ENCODE measurements around the gene DLD.
"Not testable (repeated sequence)": the region's sequence is repeated elsewhere in the genome, so short reads cannot be mapped to it uniquely, and the experiment has no call there.

DLD gene, protein sequence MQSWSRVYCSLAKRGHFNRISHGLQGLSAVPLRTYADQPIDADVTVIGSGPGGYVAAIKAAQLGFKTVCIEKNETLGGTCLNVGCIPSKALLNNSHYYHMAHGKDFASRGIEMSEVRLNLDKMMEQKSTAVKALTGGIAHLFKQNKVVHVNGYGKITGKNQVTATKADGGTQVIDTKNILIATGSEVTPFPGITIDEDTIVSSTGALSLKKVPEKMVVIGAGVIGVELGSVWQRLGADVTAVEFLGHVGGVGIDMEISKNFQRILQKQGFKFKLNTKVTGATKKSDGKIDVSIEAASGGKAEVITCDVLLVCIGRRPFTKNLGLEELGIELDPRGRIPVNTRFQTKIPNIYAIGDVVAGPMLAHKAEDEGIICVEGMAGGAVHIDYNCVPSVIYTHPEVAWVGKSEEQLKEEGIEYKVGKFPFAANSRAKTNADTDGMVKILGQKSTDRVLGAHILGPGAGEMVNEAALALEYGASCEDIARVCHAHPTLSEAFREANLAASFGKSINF

GRCh38 chr7:107890962-107891635, at the start of gene DLD:
DLD (plus strand) TSS chr7:107891183; CDS start chr7:107891251, 68 bp downstream.
- DNase-seq: peak; percentile 94

GRCh38 chr7:107842213-107842612, 48.8 kb upstream of the DLD start:
- no peak for DNase-seq

DNA sequence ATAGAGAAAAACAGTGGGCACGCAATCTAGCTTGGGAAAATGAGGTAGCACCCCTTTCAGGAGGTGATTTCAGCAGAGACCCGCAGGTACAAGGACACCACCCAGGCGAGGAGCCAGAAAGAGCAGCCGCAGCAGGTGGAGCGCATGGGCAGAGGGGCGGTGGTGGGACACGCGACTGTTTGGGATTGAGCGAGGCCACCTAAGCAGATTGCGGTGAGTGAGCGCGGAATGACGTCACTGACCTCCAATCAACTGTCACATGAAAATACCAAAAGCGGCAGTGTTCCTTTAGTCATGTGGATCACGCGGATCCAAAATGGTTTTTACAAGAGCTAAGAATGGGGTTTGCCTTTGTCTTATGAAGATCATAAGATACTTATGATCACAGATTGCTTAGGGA, 47.8 kb upstream of the DLD start:
- no peak for DNase-seq

DNA sequence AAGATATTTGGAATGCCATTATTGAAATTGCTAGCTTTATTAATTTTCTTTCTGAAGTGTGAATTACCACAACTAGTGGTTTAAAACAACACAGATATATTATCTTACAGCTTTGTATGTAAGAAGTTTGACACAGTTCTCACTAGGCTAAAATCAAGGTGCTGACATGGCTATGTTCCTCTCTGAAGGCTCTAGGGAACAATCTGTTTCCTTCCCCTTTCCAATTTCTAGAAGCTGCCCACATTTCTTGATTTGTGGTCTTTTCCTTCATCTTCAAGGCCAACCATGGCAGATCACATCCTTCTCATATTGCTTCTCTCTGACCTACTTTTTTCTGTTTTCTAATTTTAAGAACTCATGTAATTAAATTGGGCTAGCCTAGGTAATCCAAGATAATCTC, 44.7 kb upstream of the DLD start:
- DNase-seq: no peak

DNA sequence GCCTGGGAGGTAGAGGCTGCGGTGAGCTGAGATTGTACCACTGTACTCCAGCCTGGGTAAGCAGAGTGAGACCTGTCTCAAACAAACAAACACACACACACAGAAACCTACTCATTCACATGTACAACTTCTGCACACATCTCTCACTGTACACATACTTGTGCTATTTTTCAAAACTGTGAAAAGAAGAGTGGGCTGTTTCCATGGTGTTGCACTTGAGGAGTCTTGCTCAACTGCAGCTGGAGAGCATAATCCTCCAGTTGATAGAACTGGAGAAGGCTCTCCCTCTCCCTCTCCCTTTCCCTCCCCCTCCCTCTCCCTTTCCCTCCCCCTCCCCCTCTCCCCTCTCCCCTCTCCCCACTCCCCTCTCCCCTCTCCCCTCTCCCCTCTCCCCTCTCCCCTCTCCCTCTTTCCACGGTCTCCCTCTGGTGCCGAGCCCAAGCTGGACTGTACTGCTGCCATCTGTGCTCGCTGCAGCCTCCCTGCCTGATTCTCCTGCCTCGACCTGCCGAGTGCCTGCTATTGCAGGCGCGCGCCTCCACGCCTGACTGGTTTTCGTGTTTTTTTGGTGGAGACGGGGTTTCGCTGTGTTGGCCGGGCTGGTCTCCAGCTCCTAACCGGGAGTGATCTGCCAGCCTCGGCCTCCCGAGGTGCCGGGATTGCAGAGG, 43.7 kb upstream of the DLD start:
- DNase-seq: no peak

GRCh38 chr7:107847836-107848175, 43.2 kb upstream of the DLD start:
- DNase-seq: not testable (repeated sequence)

DNA sequence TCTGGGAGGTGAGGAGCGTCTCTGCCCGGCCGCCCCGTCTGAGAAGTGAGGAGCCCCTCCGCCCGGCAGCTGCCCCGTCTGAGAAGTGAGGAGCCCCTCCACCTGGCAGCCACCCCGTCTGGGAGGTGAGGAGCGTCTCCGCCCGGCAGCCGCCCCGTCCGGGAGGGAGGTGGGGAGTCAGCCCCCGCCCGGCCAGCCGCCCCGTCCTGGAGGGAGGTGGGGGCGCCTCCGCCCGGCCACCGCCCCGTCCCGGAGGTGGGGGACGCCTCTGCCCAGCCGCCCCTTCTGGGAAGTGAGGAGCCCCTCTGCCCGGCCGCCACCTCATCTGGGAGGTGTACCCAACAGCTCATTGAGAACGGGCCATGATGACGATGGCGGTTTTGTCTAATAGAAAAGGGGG, 42.8 kb upstream of the DLD start:
- not testable (repeated sequence) for DNase-seq

GRCh38 chr7:107850216-107850615, 40.8 kb upstream of the DLD start:
- no peak for DNase-seq

- DNase-seq: no peak
These were observed 40.3 kb upstream of the DLD start for GRCh38 chr7:107850643-107851042.

GRCh38 chr7:107854454-107854853, 36.5 kb upstream of the DLD start:
- no peak for DNase-seq

- DNase-seq: no peak
These were observed 36.0 kb upstream of the DLD start for GRCh38 chr7:107854989-107855388.

DNA sequence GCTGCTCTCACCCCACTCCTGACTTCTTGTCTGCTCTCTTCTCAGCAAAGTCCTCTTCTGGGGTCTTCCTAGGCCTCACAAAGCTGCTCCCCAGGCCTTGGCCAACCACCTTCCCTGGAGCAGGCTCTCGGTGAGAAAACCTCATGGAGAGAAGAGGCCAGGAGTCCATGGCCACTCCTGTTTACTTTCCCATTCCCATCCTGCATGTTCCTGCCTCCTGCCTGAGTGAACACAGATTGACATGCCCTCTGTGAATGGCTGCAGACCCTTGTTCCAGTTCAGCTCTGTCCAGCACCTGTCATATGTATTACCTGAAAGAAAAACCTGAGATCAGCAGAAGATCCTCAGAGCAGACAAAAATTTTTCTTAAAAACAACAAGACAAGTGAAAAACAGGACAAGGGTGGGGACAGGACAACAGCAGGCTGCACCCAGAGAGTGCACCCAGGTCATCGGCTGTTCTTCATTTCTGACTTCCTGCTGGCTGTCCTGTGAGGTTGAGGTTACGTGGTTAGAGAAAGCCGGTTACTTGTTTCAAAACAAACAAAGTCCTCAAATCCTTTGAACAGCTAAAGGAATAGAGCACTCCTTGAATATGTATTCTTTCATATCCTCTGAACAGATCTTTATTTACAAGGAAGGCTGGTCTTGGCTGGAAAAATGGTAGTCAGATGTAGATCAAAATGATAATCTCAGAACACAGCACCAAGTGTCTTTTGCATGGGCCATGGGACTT, 34.0 kb upstream of the DLD start:
- DNase-seq: no peak

- DNase-seq: no peak
These were observed 33.5 kb upstream of the DLD start for GRCh38 chr7:107857541-107857912.

DNA sequence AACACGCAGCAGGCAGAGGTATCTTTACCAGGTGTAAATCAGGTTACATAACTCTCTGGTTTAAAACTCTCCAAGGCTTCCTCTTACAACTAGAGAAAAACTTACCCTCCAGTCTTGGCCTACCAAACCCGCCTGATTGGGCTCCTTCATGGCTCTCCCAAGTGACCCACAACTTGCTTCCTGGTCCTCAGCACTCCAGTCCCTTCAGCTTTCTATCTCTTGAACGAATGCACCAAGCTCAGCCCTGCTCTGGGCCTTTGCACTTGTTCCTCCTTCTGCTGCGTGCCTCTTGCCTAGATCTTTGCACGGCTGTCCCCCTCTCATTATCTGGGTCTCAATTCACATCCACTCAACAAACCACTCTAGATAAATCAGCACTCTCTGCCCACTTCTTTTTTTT, 32.7 kb upstream of the DLD start:
- DNase-seq: no peak

DNA sequence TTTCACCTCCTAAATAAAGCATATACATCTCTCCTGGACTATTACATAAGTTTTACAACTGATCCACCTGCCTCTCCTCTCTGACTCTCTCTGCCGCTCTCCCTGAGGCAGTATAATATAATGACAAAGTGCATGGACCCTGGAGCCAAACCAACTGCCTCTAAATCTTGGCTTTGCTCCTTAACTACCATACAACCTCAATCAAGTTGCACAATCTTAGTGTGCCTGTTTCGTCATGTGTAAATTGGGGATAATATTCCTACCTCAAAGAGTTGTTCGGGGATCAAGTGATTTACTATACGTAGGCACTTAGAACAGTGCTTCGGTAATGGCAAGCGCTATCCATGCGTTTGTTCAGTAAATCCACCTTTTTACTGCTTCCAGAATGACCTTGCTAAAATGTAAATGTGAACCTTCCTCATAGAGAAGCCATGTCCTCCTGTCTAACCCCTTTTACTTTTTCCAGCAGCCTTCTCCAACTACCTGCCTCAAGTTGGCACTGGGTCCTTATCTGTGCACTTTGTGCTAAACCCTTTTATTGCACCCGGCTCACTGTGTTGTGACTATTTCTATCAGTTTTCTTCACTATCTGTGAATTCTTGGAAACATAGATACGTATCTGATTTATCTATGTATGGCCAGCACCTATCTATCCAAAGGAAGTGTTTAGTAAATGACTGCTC, 30.6 kb upstream of the DLD start:
- DNase-seq: no peak

DNA sequence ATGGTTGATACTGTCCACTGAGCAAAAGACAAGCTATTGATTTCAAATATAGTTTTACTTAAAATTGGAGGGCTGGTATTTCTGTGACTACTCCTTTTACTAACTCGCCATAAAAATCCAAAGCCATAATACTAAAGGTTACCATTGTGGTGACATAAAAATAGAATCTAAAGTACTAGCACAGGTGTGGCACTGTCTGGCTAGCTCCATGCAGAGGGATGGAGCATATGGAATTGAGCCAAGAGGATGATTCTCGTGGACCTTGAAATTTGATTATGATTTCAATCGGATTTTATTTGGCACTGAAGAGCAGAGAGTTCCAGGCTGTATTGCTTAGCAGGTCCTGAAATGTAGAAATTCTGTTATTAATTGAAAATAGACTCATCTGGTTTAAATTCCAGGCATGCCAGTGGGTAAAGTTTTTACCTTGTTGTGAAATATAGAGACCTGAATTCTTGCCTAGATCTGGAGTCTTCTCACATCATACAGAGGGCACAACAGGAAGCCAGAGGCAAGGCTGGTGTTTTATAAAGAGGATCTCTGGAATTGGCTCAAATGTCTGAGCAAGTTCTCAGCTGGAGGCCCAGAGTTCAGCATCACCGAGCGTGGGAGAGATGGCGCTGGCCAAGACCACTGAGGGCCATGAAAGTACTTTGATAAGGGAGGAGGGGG, 29.9 kb upstream of the DLD start:
- no peak for DNase-seq

- DNase-seq: no peak
These were observed 24.8 kb upstream of the DLD start for GRCh38 chr7:107865956-107866775.

GRCh38 chr7:107867858-107868466, 23.0 kb upstream of the DLD start:
- no peak for DNase-seq

DNA sequence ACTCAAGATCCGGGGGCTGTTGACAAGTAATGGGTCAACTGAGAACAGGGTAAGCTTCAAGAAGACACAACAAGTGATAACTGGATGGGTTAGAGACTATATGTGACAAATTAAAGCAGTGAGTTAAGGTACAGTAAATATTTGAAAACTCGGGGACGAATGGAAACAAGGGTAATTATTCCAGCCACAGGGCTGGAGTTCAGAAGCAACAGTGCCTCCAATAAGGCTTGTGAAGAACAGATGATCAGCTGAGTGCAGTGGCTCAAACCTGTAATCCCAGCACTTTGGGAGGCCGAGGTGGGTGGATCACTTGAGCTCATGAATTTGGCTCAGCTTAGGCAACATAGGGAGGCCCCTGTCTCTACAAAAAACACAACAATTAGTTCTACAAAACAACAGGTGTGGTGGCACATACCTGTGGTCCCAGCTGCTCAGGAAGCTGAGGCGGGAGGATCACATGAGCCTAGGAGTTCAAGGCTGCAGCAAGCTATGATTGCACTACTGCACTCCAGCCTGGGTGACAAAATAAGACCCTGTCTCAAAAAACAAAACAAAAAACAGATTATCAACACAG, 20.5 kb upstream of the DLD start:
- no peak for DNase-seq

DNA sequence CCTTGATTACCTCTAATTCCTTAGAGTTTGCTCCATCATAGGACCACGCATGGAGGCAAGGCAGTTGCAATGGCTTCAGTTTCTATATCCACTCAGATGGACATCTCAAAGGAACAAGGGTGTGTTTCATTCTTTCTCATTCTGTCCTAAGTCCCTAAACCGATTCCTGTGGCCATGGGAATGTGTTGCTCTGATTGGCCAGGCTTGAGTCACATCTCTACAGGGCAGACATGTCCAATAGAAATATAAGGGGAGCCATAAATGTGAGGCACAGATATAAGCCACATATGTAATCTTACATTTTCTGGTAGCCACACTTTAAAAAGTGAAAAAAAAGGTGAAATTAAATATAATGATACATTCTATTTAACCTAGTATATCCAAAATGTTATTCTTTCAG, 16.9 kb upstream of the DLD start:
- DNase-seq: no peak

Measured in activated naive CD4-positive, alpha-beta T cell treated with anti-CD3 and anti-CD28 coated beads, Interleukin-2, amount 50 U/mL, for 16 hours (primary cell).